ENCODE data around the gene BIRC6.
"Not testable (repeated sequence)": the region's sequence is repeated elsewhere in the genome, so short reads cannot be mapped to it uniquely, and the experiment has no call there.

The BIRC6 gene

DNA sequence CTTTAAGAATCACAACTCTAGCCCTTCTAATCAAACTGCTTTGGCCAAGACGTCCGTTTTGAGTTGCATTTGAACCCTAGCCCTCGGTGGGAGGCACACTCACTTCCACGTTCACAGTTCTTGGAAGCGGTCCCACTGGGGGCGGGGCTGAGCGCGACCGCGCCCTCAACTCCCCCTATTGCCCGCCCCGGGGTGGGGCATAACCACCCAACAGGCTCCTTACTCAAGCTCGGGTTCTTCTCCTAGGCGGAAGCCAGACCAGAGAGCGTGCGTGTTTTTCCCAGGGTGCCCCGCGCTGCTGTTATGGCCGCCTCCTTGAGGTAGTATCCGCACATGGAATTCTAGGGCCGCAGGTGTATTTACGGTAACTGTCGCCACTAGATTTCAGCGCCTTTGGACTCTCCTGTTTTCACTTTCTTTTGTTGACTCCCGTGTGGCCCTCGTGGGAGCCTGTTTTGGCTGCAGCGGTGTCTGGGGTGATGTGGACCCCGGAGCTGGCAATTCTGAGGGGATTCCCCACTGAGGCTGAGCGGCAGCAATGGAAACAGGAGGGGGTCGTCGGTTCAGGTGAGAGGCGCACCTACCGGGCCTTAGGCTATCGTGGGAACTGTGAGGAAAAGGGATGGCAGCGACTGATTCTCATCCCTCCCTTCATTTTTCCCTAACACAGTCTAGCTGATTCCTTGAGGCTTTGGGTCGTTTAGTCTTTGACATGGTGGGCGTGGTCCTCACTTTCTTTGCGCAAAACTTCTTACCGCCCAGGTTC lies 271.2 kb downstream of the BIRC6 start, which contains the start of gene TTC27:
TTC27 (plus strand) TSS at position 237 of the 766 bp plus-strand sequence; CDS start at position 480, 243 bp downstream.
- Histone ChIP-seq H3K36me3 (no peaks in the 10 kb centered on the region), H3K9me3 (no peaks in the 10 kb centered on the region), H3K27ac (peak within 1 kb of the TSS; percentile 66), H3K4me1 (ENCODE audit: control insufficient read depth in 1 of 2, insufficient read depth in 1 of 2, low read depth in 1 of 2, low read length in 1 of 2) (peaks cover 13 to 19% of the 10 kb centered on the region in 2 experiments), H3K27me3 (no peaks in the 10 kb centered on the region), H3K4me3 (ENCODE audit: low read depth in 1 of 2, low read length in 1 of 2) (peak within 1 kb of the TSS; percentile 65 to 86)
- TF ChIP-seq, protein P1, sequence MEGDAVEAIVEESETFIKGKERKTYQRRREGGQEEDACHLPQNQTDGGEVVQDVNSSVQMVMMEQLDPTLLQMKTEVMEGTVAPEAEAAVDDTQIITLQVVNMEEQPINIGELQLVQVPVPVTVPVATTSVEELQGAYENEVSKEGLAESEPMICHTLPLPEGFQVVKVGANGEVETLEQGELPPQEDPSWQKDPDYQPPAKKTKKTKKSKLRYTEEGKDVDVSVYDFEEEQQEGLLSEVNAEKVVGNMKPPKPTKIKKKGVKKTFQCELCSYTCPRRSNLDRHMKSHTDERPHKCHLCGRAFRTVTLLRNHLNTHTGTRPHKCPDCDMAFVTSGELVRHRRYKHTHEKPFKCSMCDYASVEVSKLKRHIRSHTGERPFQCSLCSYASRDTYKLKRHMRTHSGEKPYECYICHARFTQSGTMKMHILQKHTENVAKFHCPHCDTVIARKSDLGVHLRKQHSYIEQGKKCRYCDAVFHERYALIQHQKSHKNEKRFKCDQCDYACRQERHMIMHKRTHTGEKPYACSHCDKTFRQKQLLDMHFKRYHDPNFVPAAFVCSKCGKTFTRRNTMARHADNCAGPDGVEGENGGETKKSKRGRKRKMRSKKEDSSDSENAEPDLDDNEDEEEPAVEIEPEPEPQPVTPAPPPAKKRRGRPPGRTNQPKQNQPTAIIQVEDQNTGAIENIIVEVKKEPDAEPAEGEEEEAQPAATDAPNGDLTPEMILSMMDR (IDR thresholded peaks at IDR 0.05), result no peak

DNA sequence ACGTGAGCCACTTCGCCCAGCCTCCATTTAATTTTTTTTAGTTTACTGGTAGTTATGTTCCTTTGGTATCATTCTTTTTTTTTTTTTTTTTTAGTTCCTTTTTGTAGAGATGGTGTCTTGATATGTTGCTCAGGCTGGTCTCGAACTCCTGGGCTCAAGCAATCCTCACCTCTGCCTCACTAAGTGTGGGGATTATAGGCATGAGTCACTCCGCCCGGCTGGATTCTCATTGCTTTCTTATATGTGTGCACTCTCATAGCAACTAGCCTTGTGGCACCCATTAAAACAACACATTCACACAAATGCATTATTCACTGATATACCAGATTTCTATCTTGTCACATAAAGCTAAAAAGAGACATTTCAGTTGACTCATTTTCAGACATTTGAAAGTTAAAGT lies 275.3 kb downstream of the BIRC6 start:
- H3K36me3 ChIP-seq, result no peaks in the 10 kb centered on the region
- no peaks in the 10 kb centered on the region for H3K27me3 ChIP-seq
- no peaks in the 10 kb centered on the region for H3K9me3 ChIP-seq
- H3K27ac ChIP-seq, result no peak overlapping the region
- peaks cover 13 to 17% of the 10 kb centered on the region in 2 experiments for H3K4me1 ChIP-seq (ENCODE audit: control insufficient read depth in 1 of 2, insufficient read depth in 1 of 2, low read depth in 1 of 2, low read length in 1 of 2)
- H3K4me3 ChIP-seq (ENCODE audit: low read depth in 1 of 2, low read length in 1 of 2), result no peak overlapping the region
- TF ChIP-seq, protein P1 (IDR thresholded peaks at IDR 0.05), result no peak

DNA sequence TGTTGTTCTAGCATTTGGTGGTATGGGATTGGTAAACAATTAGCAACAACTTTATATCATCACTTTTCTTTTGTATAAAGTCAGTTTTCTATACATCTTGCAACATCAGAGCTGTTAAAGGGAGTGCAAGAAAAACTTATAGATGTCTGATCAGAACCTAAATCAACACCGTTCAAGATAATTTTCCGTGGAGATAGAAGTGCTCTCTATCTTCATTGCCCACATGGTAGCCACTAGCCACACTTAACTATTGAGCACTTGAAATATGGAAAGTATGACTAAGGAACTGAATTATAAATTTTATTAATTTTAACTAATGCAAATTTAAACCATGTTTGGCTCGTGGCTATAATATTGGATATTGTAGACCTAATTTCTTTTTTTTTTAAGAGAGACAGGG lies 276.2 kb downstream of the BIRC6 start:
- Histone ChIP-seq H3K4me3 (ENCODE audit: low read depth in 1 of 2, low read length in 1 of 2) (no peak overlapping the region), H3K27me3 (no peaks in the 10 kb centered on the region), H3K9me3 (no peaks in the 10 kb centered on the region), H3K27ac (no peak overlapping the region), H3K36me3 (no peaks in the 10 kb centered on the region), H3K4me1 (ENCODE audit: control insufficient read depth in 1 of 2, insufficient read depth in 1 of 2, low read depth in 1 of 2, low read length in 1 of 2) (peaks cover 6 to 8% of the 10 kb centered on the region in 2 experiments)
- TF ChIP-seq, protein P1 (IDR thresholded peaks at IDR 0.05), result no peak

DNA sequence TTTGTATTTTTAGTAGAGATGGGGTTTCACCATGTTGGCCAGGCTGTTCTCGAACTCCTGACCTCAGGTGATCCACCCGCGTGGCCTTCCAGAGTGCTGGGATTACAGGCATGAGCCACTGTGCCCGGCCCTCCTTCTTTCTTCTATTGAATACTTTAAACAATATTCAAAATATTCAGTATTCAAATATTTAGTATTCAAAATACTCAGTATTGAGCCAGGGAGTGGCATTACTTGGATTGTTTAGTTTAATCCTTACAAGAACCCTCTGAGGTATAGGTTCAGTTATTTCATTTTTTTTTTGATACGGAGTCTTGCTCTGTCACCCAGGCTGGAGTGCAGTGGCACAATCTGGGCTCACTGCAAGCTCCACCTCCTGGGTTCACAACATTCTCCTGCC lies 281.7 kb downstream of the BIRC6 start:
- not testable (repeated sequence) for H3K4me3 ChIP-seq (ENCODE audit: low read depth in 1 of 2, low read length in 1 of 2); H3K4me1 ChIP-seq (ENCODE audit: control insufficient read depth in 1 of 2, insufficient read depth in 1 of 2, low read depth in 1 of 2, low read length in 1 of 2); H3K27ac ChIP-seq; H3K36me3 ChIP-seq; H3K27me3 ChIP-seq; H3K9me3 ChIP-seq

DNA sequence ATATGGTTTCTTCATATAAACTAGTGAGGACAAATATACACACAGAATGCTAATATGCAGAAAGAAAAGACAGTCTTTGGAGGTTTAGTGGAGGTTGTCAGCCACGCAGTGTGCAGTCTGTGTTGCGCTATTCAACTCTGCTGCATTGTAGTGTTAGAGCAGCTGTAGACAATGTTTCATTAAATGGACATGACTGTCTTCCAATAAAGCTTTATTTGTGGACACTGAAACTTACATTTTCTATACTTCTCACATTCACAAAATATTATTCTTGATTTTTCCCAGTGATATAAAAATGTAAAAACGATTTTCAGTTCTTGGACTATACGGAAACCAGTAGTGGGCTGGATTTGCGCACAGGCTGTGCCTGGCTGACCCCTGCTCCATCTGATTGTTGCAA lies 284.4 kb downstream of the BIRC6 start:
- Histone ChIP-seq H3K36me3 (peaks cover 6% of the 10 kb centered on the region), H3K9me3 (no peaks in the 10 kb centered on the region)
- TF ChIP-seq, protein P1 (IDR thresholded peaks at IDR 0.05), result no peak

DNA sequence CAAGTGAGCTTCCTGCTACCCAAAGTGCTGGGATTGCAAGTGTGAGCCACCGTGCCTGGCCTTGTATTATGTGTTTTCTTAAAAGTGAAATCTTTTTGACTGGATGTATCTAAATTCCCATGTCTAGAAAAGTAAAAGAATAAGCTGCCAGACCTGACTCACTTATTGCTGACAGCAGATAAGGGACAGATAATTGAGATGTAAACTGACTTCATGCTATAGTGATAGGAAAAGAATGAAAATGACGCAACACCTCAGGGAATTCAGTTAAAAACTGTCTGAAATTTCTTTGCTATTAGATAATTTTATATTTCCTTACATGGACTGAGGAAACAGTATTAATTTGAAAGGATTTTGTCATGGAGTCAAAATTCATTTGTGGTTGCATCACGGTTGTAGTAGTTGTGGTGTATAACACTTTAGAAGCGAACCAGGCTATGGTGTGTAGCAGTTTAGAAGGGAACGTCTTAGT lies 290.4 kb downstream of the BIRC6 start:
- no peaks in the 10 kb centered on the region for H3K9me3 ChIP-seq
- no peak overlapping the region for H3K4me3 ChIP-seq (ENCODE audit: low read depth in 1 of 2, low read length in 1 of 2)
- H3K4me1 ChIP-seq (ENCODE audit: control insufficient read depth in 1 of 2, insufficient read depth in 1 of 2, low read depth in 1 of 2, low read length in 1 of 2), result no peaks in the 10 kb centered on the region
- no peaks in the 10 kb centered on the region for H3K36me3 ChIP-seq
- TF ChIP-seq, protein P1 (IDR thresholded peaks at IDR 0.05), result no peak
- H3K27ac ChIP-seq, result no peak overlapping the region
- H3K27me3 ChIP-seq, result no peaks in the 10 kb centered on the region

More for the DNA sequence above, 284.4 kb downstream of the BIRC6 start:
- H3K4me1 ChIP-seq (ENCODE audit: control insufficient read depth in 1 of 2, insufficient read depth in 1 of 2, low read depth in 1 of 2, low read length in 1 of 2), result no peaks in the 10 kb centered on the region
- no peak overlapping the region for H3K27ac ChIP-seq
- no peak overlapping the region for H3K4me3 ChIP-seq (ENCODE audit: low read depth in 1 of 2, low read length in 1 of 2)
- H3K27me3 ChIP-seq, result no peaks in the 10 kb centered on the region
